ENCODE results near the gene SHC4. TPM values are rescaled to one million over a fixed set of nuclear protein-coding genes. Genes with fewer than 3 reads are reported as not detected.
"Not testable (repeated sequence)": the region's sequence is repeated elsewhere in the genome, so short reads cannot be mapped to it uniquely, and the experiment has no call there.

The SHC4 gene
- total RNA-seq, 2 experiments from 2014 or later = 1.9 to 2.6 TPM

- no peaks in the 10 kb centered on the region for H3K9me3 Mint-ChIP-seq
- DNase-seq = no peak
- intact Hi-C loops (cut with micrococcal nuclease) = no loop called here
- H3K4me1 Mint-ChIP-seq (ENCODE audit: low read depth) = peaks cover 48% of the 10 kb centered on the region
- no peaks in the 10 kb centered on the region for H3K27me3 Mint-ChIP-seq
- no peak overlapping the region for H3K4me3 Mint-ChIP-seq
- ChIA-PET CTCF (no interaction called here), POLR2A (no interaction called here)
- no peak overlapping the region for H3K27ac Mint-ChIP-seq
- peaks cover 23% of the 10 kb centered on the region for H3K36me3 Mint-ChIP-seq
Observed at GRCh38 chr15:48803877-48804276, 159.8 kb downstream of the SHC4 start.

GRCh38 chr15:48802867-48803266 lies 160.9 kb downstream of the SHC4 start:
- Mint-ChIP-seq H3K36me3 (peaks cover 23% of the 10 kb centered on the region), H3K4me1 (ENCODE audit: low read depth) (peaks cover 52% of the 10 kb centered on the region), H3K27ac (no peak overlapping the region), H3K9me3 (no peaks in the 10 kb centered on the region), H3K4me3 (no peak overlapping the region), H3K27me3 (no peaks in the 10 kb centered on the region)
- ChIA-PET CTCF (interaction anchor here (1.0 kb wide), 1 partner anchor 9 kb away, joined by 3 read pairs; no protein-coding TSS in a partner anchor), POLR2A (no interaction called here)
- intact Hi-C loops (cut with micrococcal nuclease) = no loop called here
- no peak for DNase-seq

- POLR2A ChIA-PET = interaction anchor here (0.6 kb wide), 1 partner anchor 1409 kb away, joined by 6 read pairs; no protein-coding TSS in a partner anchor
- Mint-ChIP-seq H3K4me3 (no peak overlapping the region), H3K9me3 (no peaks in the 10 kb centered on the region), H3K36me3 (peaks cover 28% of the 10 kb centered on the region), H3K4me1 (ENCODE audit: low read depth) (peaks cover 56% of the 10 kb centered on the region), H3K27ac (no peak overlapping the region), H3K27me3 (no peaks in the 10 kb centered on the region)
- intact Hi-C loops (cut with micrococcal nuclease) = no loop called here
- CTCF ChIA-PET = interaction anchor here (0.7 to 2.0 kb wide), 3 partner anchors 9 to 16 kb away, joined by 3 to 7 read pairs (median 3); partner anchors contain the start of gene CEP152
- no peak for DNase-seq
Observed at GRCh38 chr15:48802257-48802656, 161.5 kb downstream of the SHC4 start.

- intact Hi-C loops (cut with micrococcal nuclease) = no loop called here
- no peak overlapping the region for H3K4me3 Mint-ChIP-seq
- no peaks in the 10 kb centered on the region for H3K27me3 Mint-ChIP-seq
- DNase-seq = no peak
- CTCF ChIA-PET = interaction anchor here (2.0 kb wide), 1 partner anchor 10 kb away, joined by 7 read pairs; the partner anchor contains the start of gene CEP152
- no peak overlapping the region for H3K27ac Mint-ChIP-seq
- H3K4me1 Mint-ChIP-seq (ENCODE audit: low read depth) = peaks cover 46% of the 10 kb centered on the region
- peaks cover 29% of the 10 kb centered on the region for H3K36me3 Mint-ChIP-seq
- POLR2A ChIA-PET = no interaction called here
- no peaks in the 10 kb centered on the region for H3K9me3 Mint-ChIP-seq
Observed at GRCh38 chr15:48800811-48801455, 162.8 kb downstream of the SHC4 start.

DNA sequence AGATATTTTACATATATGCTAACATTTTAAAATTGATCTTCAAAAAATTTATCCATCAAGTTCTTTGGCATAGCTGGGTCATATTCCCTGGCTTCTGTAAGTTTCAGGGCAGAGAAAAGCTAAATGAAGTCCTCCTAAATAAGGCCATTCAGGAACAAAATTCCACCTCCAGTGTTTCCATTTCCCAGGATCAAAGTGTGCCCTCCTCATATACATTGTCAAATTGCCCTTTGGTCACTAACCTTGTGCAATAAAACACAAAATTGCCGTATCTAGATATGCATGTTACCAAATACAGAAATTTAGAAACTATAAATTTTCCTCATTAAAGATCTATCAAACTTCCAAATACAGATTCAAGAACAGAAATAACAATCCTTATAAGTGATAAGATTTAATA lies 163.5 kb downstream of the SHC4 start:
- no peaks in the 10 kb centered on the region for H3K27me3 Mint-ChIP-seq
- no peak overlapping the region for H3K27ac Mint-ChIP-seq
- no peak for DNase-seq
- peaks cover 29% of the 10 kb centered on the region for H3K36me3 Mint-ChIP-seq
- intact Hi-C loops (cut with micrococcal nuclease) = no loop called here
- H3K9me3 Mint-ChIP-seq = no peaks in the 10 kb centered on the region
- peaks cover 42% of the 10 kb centered on the region for H3K4me1 Mint-ChIP-seq (ENCODE audit: low read depth)
- H3K4me3 Mint-ChIP-seq = no peak overlapping the region
- POLR2A ChIA-PET = no interaction called here
- CTCF ChIA-PET = interaction anchor here (0.7 kb wide), 1 partner anchor 10 kb away, joined by 3 read pairs; the partner anchor contains the start of gene CEP152

DNA sequence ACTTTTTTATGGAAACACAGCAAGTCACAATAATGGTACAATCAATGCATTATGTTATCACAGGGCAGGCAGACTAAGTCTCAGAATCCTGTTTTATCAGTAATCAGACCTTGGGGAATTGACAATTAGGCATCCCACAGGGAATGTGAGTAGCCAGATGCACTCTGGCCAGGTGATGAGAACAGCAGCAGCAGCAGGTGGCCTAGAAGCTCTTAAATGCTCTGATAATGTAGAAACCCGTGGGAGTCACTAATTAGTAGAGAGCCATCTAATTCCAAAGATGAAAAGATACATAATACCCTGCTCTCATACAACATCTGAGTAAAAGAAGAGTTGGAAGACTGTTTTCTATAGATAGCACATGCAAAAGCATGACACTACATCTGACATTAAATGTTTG lies 165.4 kb downstream of the SHC4 start:
- DNase-seq = no peak
- ChIA-PET CTCF (no interaction called here), POLR2A (interaction anchor here (0.9 kb wide), 1 partner anchor 13 kb away, joined by 4 read pairs; the partner anchor contains the start of gene CEP152)
- no peaks in the 10 kb centered on the region for H3K27me3 Mint-ChIP-seq
- H3K4me1 Mint-ChIP-seq (ENCODE audit: low read depth) = peaks cover 35% of the 10 kb centered on the region
- H3K4me3 Mint-ChIP-seq = no peak overlapping the region
- H3K27ac Mint-ChIP-seq = no peak overlapping the region
- no peaks in the 10 kb centered on the region for H3K9me3 Mint-ChIP-seq
- intact Hi-C loops (cut with micrococcal nuclease) = no loop called here
- peaks cover 19% of the 10 kb centered on the region for H3K36me3 Mint-ChIP-seq

DNA sequence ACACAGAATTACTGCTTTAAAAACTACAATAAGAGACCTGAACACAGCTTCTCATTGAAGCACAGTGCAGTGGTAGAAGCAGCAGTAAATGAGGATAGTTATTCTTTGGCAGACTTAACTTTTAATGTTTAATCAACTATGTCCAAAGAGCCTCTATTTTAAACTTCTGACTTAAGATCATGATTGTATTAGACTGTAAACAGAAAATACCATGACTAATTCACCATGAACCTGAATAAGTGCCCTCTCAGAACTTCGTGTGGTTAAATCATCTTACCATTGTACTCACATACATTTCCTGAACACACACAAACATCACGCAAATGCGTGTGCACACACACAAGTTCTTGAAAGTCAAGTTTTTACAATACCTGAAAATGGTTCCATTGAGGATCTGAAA lies 166.8 kb downstream of the SHC4 start:
- DNase-seq = no peak
- no peaks in the 10 kb centered on the region for H3K9me3 Mint-ChIP-seq
- H3K27ac Mint-ChIP-seq = no peak overlapping the region
- H3K36me3 Mint-ChIP-seq = peaks cover 29% of the 10 kb centered on the region
- H3K4me3 Mint-ChIP-seq = no peak overlapping the region
- H3K27me3 Mint-ChIP-seq = no peaks in the 10 kb centered on the region
- intact Hi-C loops (cut with micrococcal nuclease) = no loop called here
- ChIA-PET POLR2A (no interaction called here), CTCF (no interaction called here)
- H3K4me1 Mint-ChIP-seq (ENCODE audit: low read depth) = peaks cover 22% of the 10 kb centered on the region

GRCh38 chr15:48796521-48796920 lies 167.2 kb downstream of the SHC4 start:
- no peaks in the 10 kb centered on the region for H3K27me3 Mint-ChIP-seq
- ChIA-PET POLR2A (no interaction called here), CTCF (no interaction called here)
- H3K27ac Mint-ChIP-seq = no peak overlapping the region
- H3K36me3 Mint-ChIP-seq = peaks cover 29% of the 10 kb centered on the region
- no peak overlapping the region for H3K4me3 Mint-ChIP-seq
- H3K9me3 Mint-ChIP-seq = no peaks in the 10 kb centered on the region
- peaks cover 22% of the 10 kb centered on the region for H3K4me1 Mint-ChIP-seq (ENCODE audit: low read depth)
- no peak for DNase-seq
- intact Hi-C loops (cut with micrococcal nuclease) = no loop called here

DNA sequence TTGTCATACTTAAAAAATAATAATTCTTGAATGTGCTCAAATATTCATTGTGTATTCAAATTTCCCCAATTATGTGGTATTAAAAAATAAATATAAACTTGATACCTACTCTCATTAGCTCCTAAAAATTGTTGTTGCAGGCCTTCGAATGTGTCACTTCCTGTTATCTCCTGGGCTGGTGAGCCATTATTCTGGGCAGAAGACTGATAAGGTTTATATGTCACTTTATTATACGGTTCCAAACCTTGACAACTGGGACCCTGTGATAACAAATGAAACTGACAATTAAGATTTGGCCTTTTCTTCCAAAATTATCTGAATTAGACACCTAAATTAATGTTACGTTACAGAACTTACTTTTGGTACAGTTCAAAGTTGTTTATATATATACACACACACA lies 167.8 kb downstream of the SHC4 start:
- no peak overlapping the region for H3K27ac Mint-ChIP-seq
- no peak overlapping the region for H3K4me3 Mint-ChIP-seq
- no peaks in the 10 kb centered on the region for H3K9me3 Mint-ChIP-seq
- peaks cover 18% of the 10 kb centered on the region for H3K4me1 Mint-ChIP-seq (ENCODE audit: low read depth)
- ChIA-PET CTCF (no interaction called here), POLR2A (no interaction called here)
- DNase-seq = no peak
- H3K36me3 Mint-ChIP-seq = peaks cover 29% of the 10 kb centered on the region
- H3K27me3 Mint-ChIP-seq = no peaks in the 10 kb centered on the region
- intact Hi-C loops (cut with micrococcal nuclease) = no loop called here

GRCh38 chr15:48794697-48795134 lies 169.0 kb downstream of the SHC4 start:
- no peak overlapping the region for H3K27ac Mint-ChIP-seq

GRCh38 chr15:48792408-48792807 lies 171.3 kb downstream of the SHC4 start:
- intact Hi-C loops (cut with micrococcal nuclease) = no loop called here
- Mint-ChIP-seq H3K4me3 (no peak overlapping the region), H3K27ac (no peak overlapping the region), H3K4me1 (ENCODE audit: low read depth) (peaks cover 9% of the 10 kb centered on the region), H3K27me3 (no peaks in the 10 kb centered on the region), H3K36me3 (peaks cover 49% of the 10 kb centered on the region), H3K9me3 (no peaks in the 10 kb centered on the region)
- ChIA-PET CTCF (no interaction called here), POLR2A (no interaction called here)
- DNase-seq = no peak

More at GRCh38 chr15:48794697-48795134, 169.0 kb downstream of the SHC4 start:
- intact Hi-C loops (cut with micrococcal nuclease) = no loop called here
- ChIA-PET POLR2A (no interaction called here), CTCF (no interaction called here)
- Mint-ChIP-seq H3K27me3 (no peaks in the 10 kb centered on the region), H3K4me3 (no peak overlapping the region), H3K9me3 (no peaks in the 10 kb centered on the region), H3K36me3 (peaks cover 38% of the 10 kb centered on the region), H3K4me1 (ENCODE audit: low read depth) (peaks cover 18% of the 10 kb centered on the region)
- no peak for DNase-seq

GRCh38 chr15:48790466-48791115 lies 173.1 kb downstream of the SHC4 start:
- peaks cover 50% of the 10 kb centered on the region for H3K36me3 Mint-ChIP-seq
- H3K27ac Mint-ChIP-seq = not testable (repeated sequence)
- POLR2A ChIA-PET = interaction anchor here (1.3 kb wide), 1 partner anchor 20 kb away, joined by 3 read pairs; the partner anchor contains the start of gene CEP152

More at GRCh38 chr15:48790466-48791115, 173.1 kb downstream of the SHC4 start:
- H3K4me1 Mint-ChIP-seq (ENCODE audit: low read depth); H3K27me3 Mint-ChIP-seq; DNase-seq; intact Hi-C loops (cut with micrococcal nuclease); H3K9me3 Mint-ChIP-seq; H3K4me3 Mint-ChIP-seq: not testable (repeated sequence)
- CTCF ChIA-PET = interaction anchor here (0.6 kb wide), 2 partner anchors 13 to 48 kb away, joined by 3 to 4 read pairs; no protein-coding TSS in a partner anchor

Data from activated CD4-positive, alpha-beta memory T cell treated with anti-CD3 and anti-CD28 coated beads for 36 hours (primary cell).